GM23338 (cell line): Measurements from ENCODE around the gene GLP1R. TPM values are rescaled to one million over a fixed set of nuclear protein-coding genes. Genes with fewer than 3 reads are reported as not detected.

Experiments
- ATAC-seq: fragments of 200-7000 bp; cut with Tn5 transposase; 3 replicates; pipeline ENCODE4 v1.9.1; 2020
- DNase-seq: peaks from one replicate; pipeline ENCODE4 v3.0.0-alpha.2; 2015; ENCODE audit warnings: low spot score
- H2AFZ ChIP-seq: fragments of 200-600 bp; sonication (generic); 2 replicates; pipeline ENCODE4 v1.8.0; 2016; ENCODE audit warnings: antibody characterized with exemption, mild to moderate bottlenecking, moderate library complexity
- H3F3A ChIP-seq: fragments of 200-600 bp; sonication (generic); replicated peaks from 2 replicates; pipeline ENCODE4 v1.8.0; 2017; ENCODE audit warnings: antibody characterized with exemption, mixed run types, low read depth
- H3K27ac ChIP-seq: fragments of 200-600 bp; sonication (generic); 2 replicates; pipeline ENCODE4 v1.6.1; 2016; ENCODE audit warnings: low read depth
- H3K27me3 ChIP-seq: fragments of 200-600 bp; sonication (generic); 2 replicates; pipeline ENCODE4 v1.8.0; 2016; ENCODE audit warnings: mild to moderate bottlenecking, mixed run types, moderate library complexity; ENCODE audit not compliant: insufficient read depth
- H3K36me3 ChIP-seq: fragments of 200-600 bp; sonication (generic); 2 replicates; pipeline ENCODE4 v1.8.0; 2016; ENCODE audit warnings: mild to moderate bottlenecking; ENCODE audit not compliant: insufficient read depth
- H3K4me1 ChIP-seq: fragments of 200-600 bp; sonication (generic); 2 replicates; pipeline ENCODE4 v1.8.0; 2016; ENCODE audit warnings: mild to moderate bottlenecking, moderate library complexity; ENCODE audit not compliant: insufficient read depth
- H3K4me2 ChIP-seq: fragments of 200-600 bp; sonication (generic); 2 replicates; pipeline ENCODE4 v1.7.1; 2017; ENCODE audit warnings: mixed run types
- H3K4me3 ChIP-seq: fragments of 200-600 bp; sonication (generic); 2 replicates; pipeline ENCODE4 v1.6.1; 2016; ENCODE audit warnings: mixed run types
- H3K79me2 ChIP-seq: fragments of 200-600 bp; sonication (generic); replicated peaks from 2 replicates; pipeline ENCODE4 v1.8.0; 2017; ENCODE audit warnings: mild to moderate bottlenecking; ENCODE audit not compliant: insufficient read depth
- H3K9me2 ChIP-seq: fragments of 200-600 bp; sonication (generic); 2 replicates; pipeline ENCODE4 v1.8.0; 2017; ENCODE audit not compliant: insufficient read depth
- H4K20me1 ChIP-seq: fragments of 200-600 bp; sonication (generic); replicated peaks from 2 replicates; pipeline ENCODE4 v1.8.0; 2017; ENCODE audit warnings: mild to moderate bottlenecking; ENCODE audit not compliant: insufficient read depth
- H3K27ac Mint-ChIP-seq: 2 replicates; pipeline ENCODE4 v1.8.0; 2020; ENCODE audit warnings: inconsistent platforms, mild to moderate bottlenecking, moderate library complexity, mixed read lengths
- H3K27me3 Mint-ChIP-seq: 3 replicates; pipeline ENCODE4 v1.8.0; 2022; ENCODE audit warnings: low read depth, mild to moderate bottlenecking, moderate library complexity, mixed read lengths, inconsistent platforms; ENCODE audit not compliant: insufficient read depth, poor library complexity
- H3K36me3 Mint-ChIP-seq: 3 replicates; pipeline ENCODE4 v1.8.0; 2021; ENCODE audit warnings: low read depth, mild to moderate bottlenecking, inconsistent platforms, moderate library complexity, mixed read lengths
- H3K4me1 Mint-ChIP-seq: 3 replicates; pipeline ENCODE4 v1.8.0; 2020; ENCODE audit warnings: mild to moderate bottlenecking, inconsistent platforms, mixed read lengths
- H3K4me3 Mint-ChIP-seq: 3 replicates; pipeline ENCODE4 v1.8.0; 2021; ENCODE audit warnings: moderate library complexity, mild to moderate bottlenecking, inconsistent platforms, mixed read lengths
- H3K9me3 Mint-ChIP-seq: 3 replicates; pipeline ENCODE4 v1.8.0; 2020; ENCODE audit warnings: moderate library complexity, mild to moderate bottlenecking, inconsistent platforms, mixed read lengths
- CTCF ChIP-seq, 2 experiments: fragments of 200-600 bp in 1 of 2; sonication (generic) in 1 of 2; conservative IDR thresholded peaks; 2 replicates each; pipeline versions ENCODE4 v1.5.1 to v1.6.1; 2016 to 2017; ENCODE audit warnings: antibody characterized with exemption in 2 of 2, low read depth in 2 of 2, mild to moderate bottlenecking in 2 of 2, moderate library complexity in 1 of 2
- JUNB ChIP-seq: IDR thresholded peaks from one replicate; pipeline ENCODE4 v1.6.1; 2016; ENCODE audit warnings: antibody characterized with exemption; ENCODE audit not compliant: unreplicated experiment
- NANOG ChIP-seq: IDR thresholded peaks from 2 replicates; pipeline ENCODE4 v1.6.1; 2016; ENCODE audit warnings: antibody characterized with exemption, borderline replicate concordance
- POLR2AphosphoS5 ChIP-seq: IDR thresholded peaks from 2 replicates; pipeline ENCODE4 v1.6.1; 2016; ENCODE audit warnings: antibody characterized with exemption, low read depth
- STAT1 ChIP-seq: IDR thresholded peaks from one replicate; pipeline ENCODE4 v1.6.1; 2016; ENCODE audit warnings: antibody characterized with exemption; ENCODE audit not compliant: unreplicated experiment
- ZNF114 ChIP-seq: fragments of 250-450 bp; sonication (Bioruptor Pico); IDR thresholded peaks from 2 replicates; pipeline ENCODE4 v1.5.0; 2020; ENCODE audit warnings: mild to moderate bottlenecking, moderate library complexity
- ZNF331 ChIP-seq: fragments of 250-450 bp; sonication (Bioruptor Pico); IDR thresholded peaks from 2 replicates; pipeline ENCODE4 v1.5.0; 2020; ENCODE audit warnings: low read depth, mild to moderate bottlenecking, moderate library complexity
- ZNF462 ChIP-seq: fragments of 250-450 bp; sonication (Bioruptor Pico); IDR thresholded peaks from 2 replicates; pipeline ENCODE4 v1.5.0; 2020; ENCODE audit warnings: mild to moderate bottlenecking, moderate library complexity
- polyA plus RNA-seq: library from polyadenylated mRNA; unstranded; fragments of >200 nt; fragmentation: Nextera tagmentation; extraction: Ambion mirVana; gene quantifications from 2 replicates; pipeline ENCODE4 v1.2.1, GENCODE V29; 2016
- total RNA-seq: library from RNA; depleted of rRNA; stranded (reverse); fragments of >200 nt; shearing (Covaris generic); gene quantifications from 2 replicates; pipeline ENCODE4 v1.2.3, GENCODE V29; 2014

Gene GLP1R
- total and polyA plus RNA-seq, 2 experiments from 2014 or later = 0.42 to 3.7 TPM

GRCh38 chr6:39054577-39055142 lies 6.1 kb downstream of the GLP1R start (continued):
- TF ChIP-seq ZNF462 (CRISPR knock-in tag) = no peak

GRCh38 chr6:39055661-39056060 lies 7.1 kb downstream of the GLP1R start:
- no peak for ATAC-seq
- no peaks in the 10 kb centered on the region for H3K36me3 ChIP-seq
- no peak overlapping the region for H3K4me2 ChIP-seq
- H3K79me2 ChIP-seq = no peaks in the 10 kb centered on the region
- Mint-ChIP-seq H3K27me3 (peaks cover 11% of the 10 kb centered on the region), H3K9me3 (no peaks in the 10 kb centered on the region), H3K4me3 (no peak overlapping the region), H3K27ac (no peak overlapping the region), H3K36me3 (peaks cover 3% of the 10 kb centered on the region; the same call in 2 of the 3 replicates), H3K4me1 (peaks cover 13% of the 10 kb centered on the region)
- H3K4me3 ChIP-seq = no peak overlapping the region
- H4K20me1 ChIP-seq = peaks cover 7% of the 10 kb centered on the region; the same call in 1 of the 2 replicates
- peaks cover 9% of the 10 kb centered on the region; the same call in 1 of the 2 replicates for H3K4me1 ChIP-seq
- no peak for DNase-seq
- no peaks in the 10 kb centered on the region for H3K9me2 ChIP-seq
- no peak overlapping the region for H3K27ac ChIP-seq
- H3F3A ChIP-seq = no peaks in the 10 kb centered on the region
- no peak overlapping the region for H2AFZ ChIP-seq
- no peaks in the 10 kb centered on the region for H3K27me3 ChIP-seq
- TF ChIP-seq ZNF462 (CRISPR knock-in tag) = no peak
- TF ChIP-seq JUNB = no peak
- no peak for TF ChIP-seq ZNF114
- no peak for TF ChIP-seq NANOG
- TF ChIP-seq STAT1 = no peak
- no peak for TF ChIP-seq CTCF (conservative IDR thresholded peaks at IDR 0.05; ENCODE audit: low read depth in 2 of 2)
- TF ChIP-seq POLR2AphosphoS5 = no peak
- TF ChIP-seq ZNF331 = no peak
